Fibroblast of lung (primary cell): ENCODE data around the gene SYT9. TPM values are rescaled to one million over a fixed set of nuclear protein-coding genes. Genes with fewer than 3 reads are reported as not detected.

Experiments used
- DNase-seq, 2 donors: peaks; one replicate each; pipeline versions ENCODE4 v3.0.0 to v3.0.0-alpha.2; 2010; ENCODE audit warnings: low read depth in 2 of 2
- H2AFZ ChIP-seq: 2 replicates; pipeline ENCODE4 v1.5.1; 2012; ENCODE audit warnings: low read length, control low read depth, inconsistent platforms
- H3K27ac ChIP-seq: 2 replicates; pipeline ENCODE4 v1.5.1; 2011; ENCODE audit warnings: low read length, control low read depth; ENCODE audit not compliant: insufficient read depth
- H3K27me3 ChIP-seq: 2 replicates; pipeline ENCODE4 v1.5.1; 2011; ENCODE audit warnings: mild to moderate bottlenecking, low read length; ENCODE audit not compliant: control insufficient read depth, insufficient read depth
- H3K36me3 ChIP-seq: 2 replicates; pipeline ENCODE4 v1.5.1; 2011; ENCODE audit warnings: low read length; ENCODE audit not compliant: control insufficient read depth, insufficient read depth
- H3K4me1 ChIP-seq: 2 replicates; pipeline ENCODE4 v1.5.1; 2011; ENCODE audit warnings: low read length; ENCODE audit not compliant: control insufficient read depth, insufficient read depth; ENCODE audit errors: extremely low read depth
- H3K4me2 ChIP-seq: 2 replicates; pipeline ENCODE4 v1.5.1; 2011; ENCODE audit warnings: low read length, control low read depth; ENCODE audit not compliant: insufficient read depth; ENCODE audit errors: extremely low read depth
- H3K4me3 ChIP-seq, 4 experiments: fragments of 200-600 bp in 1 of 4; sonication (generic) in 1 of 4; replicated peaks in 1 of 4; 2 replicates each; pipeline ENCODE4 v1.5.1; 2011 to 2016; ENCODE audit warnings: low read length in 4 of 4, low read depth in 3 of 4, mild to moderate bottlenecking in 3 of 4, control low read depth in 2 of 4, inconsistent platforms in 1 of 4, mixed read lengths in 1 of 4; ENCODE audit not compliant: insufficient read depth in 1 of 4; ENCODE audit errors: control extremely low read depth in 1 of 4
- H3K79me2 ChIP-seq: 2 replicates; pipeline ENCODE4 v1.5.1; 2012; ENCODE audit warnings: mild to moderate bottlenecking, low read length, inconsistent platforms; ENCODE audit not compliant: control insufficient read depth, insufficient read depth
- H3K9ac ChIP-seq: 2 replicates; pipeline ENCODE4 v1.5.1; 2011; ENCODE audit warnings: mild to moderate bottlenecking, low read length, control low read depth; ENCODE audit not compliant: insufficient read depth
- H3K9me3 ChIP-seq: 2 replicates; pipeline ENCODE4 v1.5.1; 2012; ENCODE audit warnings: low read depth, low read length; ENCODE audit not compliant: control insufficient read depth, insufficient read depth
- H4K20me1 ChIP-seq: 2 replicates; pipeline ENCODE4 v1.5.1; 2011; ENCODE audit warnings: low read length; ENCODE audit not compliant: control insufficient read depth, insufficient read depth; ENCODE audit errors: extremely low read depth
- CTCF ChIP-seq, 2 donors: IDR thresholded peaks in 1 of 2; conservative IDR thresholded peaks in 1 of 2; 1 replicate in 1 of 2; 2 replicates in 1 of 2; pipeline ENCODE4 v1.5.1; 2011 to 2012; ENCODE audit warnings: low read length in 2 of 2, control low read depth in 1 of 2, inconsistent platforms in 1 of 2, low read depth in 1 of 2, mild to moderate bottlenecking in 1 of 2
- EZH2 ChIP-seq: IDR thresholded peaks from 2 replicates; pipeline ENCODE4 v1.5.1; 2012; ENCODE audit warnings: low read length, control low read depth, mild to moderate bottlenecking; ENCODE audit errors: missing control alignments
- polyA plus RNA-seq, 2 donors: library from polyadenylated mRNA; depleted of rRNA in 1 of 2; stranded (reverse) in 1 of 2; unstranded in 1 of 2; fragments of >200 nt; gene quantifications; 2 replicates each; pipeline ENCODE4 v1.2.1, GENCODE V29; 2011 to 2012; ENCODE audit warnings: missing spikeins in 1 of 2
- total RNA-seq: library from RNA; depleted of rRNA; stranded (reverse); fragments of >200 nt; gene quantifications from 2 replicates; pipeline ENCODE4 v1.2.1, GENCODE V29; 2014

SYT9 gene
- total and polyA plus RNA-seq, 2 donors (not counting 1 experiment from before 2014, with no cell fraction given), result not detected

DNA sequence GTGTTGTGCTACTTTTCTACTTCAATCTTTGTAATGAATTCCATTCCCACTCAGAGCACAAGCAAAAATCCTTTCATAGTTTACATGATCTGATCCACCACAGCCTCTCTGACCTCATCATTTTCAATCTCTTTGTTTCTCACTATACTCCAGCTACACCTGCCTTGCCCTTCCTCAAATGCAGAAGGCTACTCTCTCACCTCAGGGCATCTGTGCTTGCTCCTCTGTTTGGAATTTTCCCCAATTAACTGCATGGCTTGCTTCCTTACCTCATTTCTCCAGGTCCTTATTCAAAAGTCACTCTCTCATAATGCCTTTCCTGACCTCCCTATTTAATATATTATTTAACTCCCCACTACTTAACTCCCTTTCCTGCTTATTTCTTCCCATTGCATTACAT lies 133.0 kb downstream of the SYT9 start:
- H3K9me3 ChIP-seq, result no peaks in the 10 kb centered on the region
- DNase-seq, result no peak
- no peak overlapping the region for H3K27ac ChIP-seq
- H4K20me1 ChIP-seq, result no peaks in the 10 kb centered on the region
- H3K4me1 ChIP-seq, result no peaks in the 10 kb centered on the region
- TF ChIP-seq EZH2 (no peak), CTCF (conservative IDR thresholded peaks at IDR 0.05 in 1 of 2, IDR thresholded peaks at IDR 0.05 in 1 of 2; ENCODE audit: low read depth in 1 of 2, low read length in 2 of 2) (no peak)
- H3K9ac ChIP-seq, result no peak overlapping the region
- no peak overlapping the region for H3K4me2 ChIP-seq
- no peaks in the 10 kb centered on the region for H3K27me3 ChIP-seq
- no peak overlapping the region for H2AFZ ChIP-seq
- no peak overlapping the region for H3K4me3 ChIP-seq
- H3K36me3 ChIP-seq, result no peaks in the 10 kb centered on the region
- no peaks in the 10 kb centered on the region for H3K79me2 ChIP-seq

DNA sequence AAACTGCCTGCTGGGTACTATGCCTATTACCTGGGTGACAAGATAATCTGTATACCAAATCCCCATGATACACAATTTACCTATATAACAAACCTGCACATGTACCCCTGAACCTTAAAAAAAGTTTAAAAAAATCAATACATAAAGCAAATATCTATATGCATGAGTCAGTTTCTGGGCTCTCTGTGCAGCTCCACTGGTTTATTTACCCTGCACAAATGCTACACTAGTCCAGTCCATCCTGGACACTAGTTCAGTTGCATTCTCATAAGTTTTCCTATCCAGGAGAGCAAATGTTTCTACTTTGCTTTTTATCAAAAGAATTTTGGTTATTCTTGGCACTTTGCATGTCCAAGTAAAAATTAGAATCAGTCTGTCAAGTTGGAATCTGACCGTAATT lies 133.8 kb downstream of the SYT9 start:
- H3K9me3 ChIP-seq, result no peaks in the 10 kb centered on the region

More for the DNA sequence above, 133.8 kb downstream of the SYT9 start:
- Histone ChIP-seq H3K4me3 (no peak overlapping the region), H3K36me3 (no peaks in the 10 kb centered on the region), H3K4me2 (no peak overlapping the region), H3K79me2 (no peaks in the 10 kb centered on the region), H3K27ac (no peak overlapping the region), H3K9ac (no peak overlapping the region), H3K27me3 (no peaks in the 10 kb centered on the region), H4K20me1 (no peaks in the 10 kb centered on the region), H2AFZ (no peak overlapping the region), H3K4me1 (no peaks in the 10 kb centered on the region)
- no peak for DNase-seq
- TF ChIP-seq EZH2, result no peak
- no peak for TF ChIP-seq CTCF (conservative IDR thresholded peaks at IDR 0.05 in 1 of 2, IDR thresholded peaks at IDR 0.05 in 1 of 2; ENCODE audit: low read depth in 1 of 2, low read length in 2 of 2)
